Peyer's patch (tissue), 4 donors: Measurements from ENCODE around the gene KIF2A. TPM values are rescaled to one million over a fixed set of nuclear protein-coding genes. Genes with fewer than 3 reads are reported as not detected.

Experiments
- DNase-seq, 3 donors: peaks; one replicate each; pipeline ENCODE4 v3.0.0-alpha.2; 2017 to 2019
- H3K27ac ChIP-seq, 4 donors: fragments of 200-600 bp; sonication (generic); one replicate each; pipeline ENCODE4 v1.5.1; 2016 to 2019
- H3K27me3 ChIP-seq, 2 donors: fragments of 200-600 bp; sonication (generic); one replicate each; pipeline ENCODE4 v1.5.1; 2019
- H3K36me3 ChIP-seq, 3 donors: fragments of 200-600 bp; sonication (generic); one replicate each; pipeline ENCODE4 v1.5.1; 2016 to 2019
- H3K4me1 ChIP-seq, 4 donors: fragments of 200-600 bp; sonication (generic); one replicate each; pipeline ENCODE4 v1.5.1; 2016 to 2019
- H3K4me3 ChIP-seq, 4 donors: fragments of 200-600 bp; sonication (generic); 1 replicate in 3 of 4; 2 replicates in 1 of 4; pipeline ENCODE4 v1.5.1; 2016 to 2019; ENCODE audit warnings: mild to moderate bottlenecking in 1 of 4
- H3K9me3 ChIP-seq, 4 donors: fragments of 200-600 bp; sonication (generic); one replicate each; pipeline ENCODE4 v1.5.1; 2016 to 2019; ENCODE audit warnings: mild to moderate bottlenecking in 1 of 4
- POLR2A ChIP-seq, 2 donors: fragments of 450-650 bp; IDR thresholded peaks; one replicate each; pipeline ENCODE4 v1.5.1; 2017; ENCODE audit warnings: antibody characterized with exemption in 2 of 2, mild to moderate bottlenecking in 2 of 2, moderate library complexity in 2 of 2
- total RNA-seq, 4 donors: library from RNA; depleted of rRNA; stranded (reverse); fragments of >200 nt; gene quantifications; one replicate each; pipeline ENCODE4 v1.1.0, GENCODE V29; 2016
- TF ChIP-seq, protein P1 (sequence below), 6 experiments: fragments of 450-650 bp in 4 of 6; fragments of 200-600 bp in 2 of 6; sonication (generic) in 1 of 6; IDR thresholded peaks; one replicate each; pipeline ENCODE4 v1.5.1; 2017 to 2019; ENCODE audit warnings: antibody characterized with exemption in 6 of 6, mild to moderate bottlenecking in 3 of 6, moderate library complexity in 1 of 6

Gene KIF2A
- total RNA-seq, 4 donors from 2014 or later: 38.3 to 71.8 (median 41.6) TPM

DNA sequence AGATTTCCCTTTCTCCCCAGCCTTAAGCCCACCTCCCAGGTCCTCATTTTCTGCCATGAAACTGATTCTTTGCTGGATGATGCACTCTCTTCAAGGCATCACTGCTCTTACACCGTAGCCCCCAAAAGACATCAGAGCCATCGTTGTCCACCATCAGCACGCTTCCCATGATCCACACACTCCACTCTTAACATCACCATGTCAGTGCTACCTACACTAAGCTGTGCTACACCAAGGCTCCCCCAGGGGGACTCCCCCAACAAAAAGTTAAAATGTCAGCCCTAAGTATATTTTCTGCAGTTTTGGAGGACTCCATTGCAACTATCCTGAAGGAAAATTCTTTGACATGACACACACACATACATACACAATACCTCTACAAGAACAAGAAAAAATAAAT lies 34.1 kb upstream of the KIF2A start:
- TF ChIP-seq POLR2A (IDR thresholded peaks at IDR 0.05): no peak
- TF ChIP-seq, protein P1, sequence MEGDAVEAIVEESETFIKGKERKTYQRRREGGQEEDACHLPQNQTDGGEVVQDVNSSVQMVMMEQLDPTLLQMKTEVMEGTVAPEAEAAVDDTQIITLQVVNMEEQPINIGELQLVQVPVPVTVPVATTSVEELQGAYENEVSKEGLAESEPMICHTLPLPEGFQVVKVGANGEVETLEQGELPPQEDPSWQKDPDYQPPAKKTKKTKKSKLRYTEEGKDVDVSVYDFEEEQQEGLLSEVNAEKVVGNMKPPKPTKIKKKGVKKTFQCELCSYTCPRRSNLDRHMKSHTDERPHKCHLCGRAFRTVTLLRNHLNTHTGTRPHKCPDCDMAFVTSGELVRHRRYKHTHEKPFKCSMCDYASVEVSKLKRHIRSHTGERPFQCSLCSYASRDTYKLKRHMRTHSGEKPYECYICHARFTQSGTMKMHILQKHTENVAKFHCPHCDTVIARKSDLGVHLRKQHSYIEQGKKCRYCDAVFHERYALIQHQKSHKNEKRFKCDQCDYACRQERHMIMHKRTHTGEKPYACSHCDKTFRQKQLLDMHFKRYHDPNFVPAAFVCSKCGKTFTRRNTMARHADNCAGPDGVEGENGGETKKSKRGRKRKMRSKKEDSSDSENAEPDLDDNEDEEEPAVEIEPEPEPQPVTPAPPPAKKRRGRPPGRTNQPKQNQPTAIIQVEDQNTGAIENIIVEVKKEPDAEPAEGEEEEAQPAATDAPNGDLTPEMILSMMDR (IDR thresholded peaks at IDR 0.05): no peak
- no peak overlapping the region for H3K27ac ChIP-seq
- no peak for DNase-seq
- H3K4me1 ChIP-seq: no peaks in the 10 kb centered on the region
- no peak overlapping the region for H3K4me3 ChIP-seq
- no peaks in the 10 kb centered on the region for H3K9me3 ChIP-seq
- H3K36me3 ChIP-seq: no peaks in the 10 kb centered on the region
- no peaks in the 10 kb centered on the region for H3K27me3 ChIP-seq

DNA sequence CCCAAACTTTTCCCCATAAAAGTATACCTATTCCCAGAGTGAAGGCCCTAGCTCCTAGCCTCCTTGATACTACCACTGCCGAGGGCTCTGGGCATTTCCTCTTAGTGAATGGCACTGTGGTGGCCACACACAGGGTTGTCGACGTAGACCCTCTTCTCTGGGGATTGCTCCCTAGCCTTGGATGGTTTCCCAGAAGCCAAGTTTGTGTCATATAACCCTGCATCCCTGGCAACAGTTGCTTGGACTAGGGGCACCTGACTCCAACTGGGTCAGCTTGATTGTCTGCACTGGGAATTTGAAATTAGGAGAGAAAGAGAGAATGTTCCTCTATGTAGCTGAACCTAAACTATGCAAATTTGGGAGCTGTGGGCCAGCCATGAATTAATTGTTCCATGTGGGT lies 32.3 kb upstream of the KIF2A start:
- no peak for TF ChIP-seq POLR2A (IDR thresholded peaks at IDR 0.05)
- TF ChIP-seq, protein P1 (IDR thresholded peaks at IDR 0.05): no peak
- no peak for DNase-seq
- Histone ChIP-seq H3K4me3 (no peak overlapping the region), H3K36me3 (no peaks in the 10 kb centered on the region), H3K27ac (no peak overlapping the region), H3K9me3 (no peaks in the 10 kb centered on the region), H3K4me1 (no peaks in the 10 kb centered on the region), H3K27me3 (no peaks in the 10 kb centered on the region)

DNA sequence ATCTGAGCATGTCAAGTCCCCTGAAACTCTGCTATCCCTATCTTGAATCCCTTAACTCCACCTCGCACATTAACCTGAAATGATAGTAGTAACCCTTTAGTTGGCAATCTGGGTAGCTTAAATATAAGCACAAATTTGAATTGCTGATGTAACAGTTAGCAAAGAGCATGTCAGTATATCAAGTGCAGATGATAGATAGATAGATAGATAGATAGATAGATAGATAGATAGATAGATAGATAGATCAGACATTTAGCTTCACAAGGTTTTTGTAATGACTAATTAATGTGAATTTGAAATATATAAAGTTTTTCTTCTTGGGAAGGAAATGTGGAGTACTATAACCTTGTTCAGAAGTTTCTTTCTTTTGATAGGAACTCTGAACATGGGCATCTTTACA lies 30.4 kb upstream of the KIF2A start:
- Histone ChIP-seq H3K36me3 (no peaks in the 10 kb centered on the region), H3K4me3 (no peak overlapping the region), H3K27ac (no peak overlapping the region), H3K9me3 (no peaks in the 10 kb centered on the region), H3K4me1 (no peaks in the 10 kb centered on the region), H3K27me3 (no peaks in the 10 kb centered on the region)
- no peak for DNase-seq
- TF ChIP-seq POLR2A (IDR thresholded peaks at IDR 0.05): no peak
- TF ChIP-seq, protein P1 (IDR thresholded peaks at IDR 0.05): no peak

DNA sequence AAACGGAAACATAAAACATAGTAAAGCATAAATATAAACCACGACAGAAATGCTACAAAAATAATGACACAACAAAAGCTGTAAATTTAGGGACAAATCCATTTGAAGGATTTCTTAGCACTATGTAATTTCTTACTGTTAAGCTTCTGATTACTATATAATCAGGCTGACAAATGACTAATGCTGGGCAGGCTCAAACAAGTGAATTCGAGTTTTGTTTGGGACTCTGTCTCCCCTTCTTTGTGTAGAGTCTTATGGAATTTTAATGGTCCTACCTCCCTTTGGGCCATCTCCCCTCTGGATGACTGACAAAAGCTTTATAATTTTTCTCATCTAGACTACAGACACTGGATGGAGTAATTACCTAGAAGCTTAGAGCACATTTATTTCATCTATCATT lies 24.6 kb upstream of the KIF2A start:
- no peaks in the 10 kb centered on the region for H3K36me3 ChIP-seq

DNA sequence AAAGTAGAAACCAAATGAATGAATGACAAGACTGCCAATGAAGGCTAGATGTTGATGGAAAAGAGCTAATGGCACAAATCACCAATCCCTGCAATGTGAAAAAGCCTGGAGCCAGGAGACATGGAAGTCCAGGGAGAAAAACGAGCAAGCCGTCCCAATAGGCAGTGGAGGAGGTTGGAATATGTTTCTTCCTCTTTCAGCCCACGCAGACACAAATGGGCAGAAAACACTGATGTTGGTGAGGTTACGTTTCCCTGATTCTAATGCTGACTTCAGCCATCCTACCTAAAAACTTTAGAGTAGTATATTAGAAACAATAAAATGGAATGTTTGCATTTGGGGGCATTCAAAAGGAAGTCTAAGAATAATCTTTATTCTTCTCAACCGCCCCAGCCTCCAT lies 23.9 kb upstream of the KIF2A start:
- no peak overlapping the region for H3K4me3 ChIP-seq
- TF ChIP-seq POLR2A (IDR thresholded peaks at IDR 0.05): no peak
- TF ChIP-seq, protein P1 (IDR thresholded peaks at IDR 0.05): no peak
- no peaks in the 10 kb centered on the region for H3K9me3 ChIP-seq
- no peaks in the 10 kb centered on the region for H3K36me3 ChIP-seq
- no peaks in the 10 kb centered on the region for H3K27me3 ChIP-seq
- no peak overlapping the region for H3K27ac ChIP-seq
- DNase-seq: no peak
- no peaks in the 10 kb centered on the region for H3K4me1 ChIP-seq

More for the DNA sequence above, 24.6 kb upstream of the KIF2A start:
- no peak for TF ChIP-seq POLR2A (IDR thresholded peaks at IDR 0.05)
- TF ChIP-seq, protein P1 (IDR thresholded peaks at IDR 0.05): no peak
- no peak overlapping the region for H3K4me3 ChIP-seq
- no peak overlapping the region for H3K27ac ChIP-seq
- no peaks in the 10 kb centered on the region for H3K9me3 ChIP-seq
- DNase-seq: no peak
- no peaks in the 10 kb centered on the region for H3K27me3 ChIP-seq
- H3K4me1 ChIP-seq: no peaks in the 10 kb centered on the region

DNA sequence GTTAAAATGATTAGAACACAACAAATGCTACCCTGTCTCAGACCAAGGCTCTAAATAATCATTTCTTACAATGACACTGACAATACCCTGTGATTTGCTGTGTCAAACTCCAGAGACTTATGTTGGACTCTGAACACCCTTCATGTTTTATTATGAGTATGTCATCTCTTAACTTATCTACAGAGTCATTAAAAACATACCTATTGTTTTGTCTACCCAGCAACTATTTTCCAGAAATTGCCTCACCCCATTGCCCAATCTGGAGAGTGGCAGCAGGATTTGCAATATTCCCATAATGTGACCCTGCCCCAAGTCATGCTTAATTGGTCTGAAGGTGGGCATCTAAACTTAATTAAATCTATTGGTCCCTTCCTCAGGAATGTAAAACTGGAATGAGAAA lies 23.0 kb upstream of the KIF2A start:
- H3K36me3 ChIP-seq: no peaks in the 10 kb centered on the region
- DNase-seq: no peak
- H3K4me1 ChIP-seq: no peaks in the 10 kb centered on the region
- H3K4me3 ChIP-seq: no peak overlapping the region
- peak overlapping the region in 2 of 4 donors; percentile 25 to 58 for H3K27ac ChIP-seq
- TF ChIP-seq POLR2A (IDR thresholded peaks at IDR 0.05): no peak
- TF ChIP-seq, protein P1 (IDR thresholded peaks at IDR 0.05): no peak
- H3K27me3 ChIP-seq: no peaks in the 10 kb centered on the region
- H3K9me3 ChIP-seq: no peaks in the 10 kb centered on the region
